Suprapubic skin (tissue), 4 donors: ENCODE measurements around the gene ZG16.

Experiments
- EP300 ChIP-seq: sonication (generic); formaldehyde crosslinking; IDR thresholded peaks from one replicate; pipeline ENCODE4 v1.6.1; 2017; ENCODE audit warnings: antibody characterized with exemption
- POLR2A ChIP-seq, 2 donors: fragments of 450-650 bp; IDR thresholded peaks; one replicate each; pipeline ENCODE4 v1.6.1; 2017; ENCODE audit warnings: antibody characterized with exemption in 2 of 2, mild to moderate bottlenecking in 2 of 2, moderate library complexity in 2 of 2
- POLR2AphosphoS5 ChIP-seq, 3 donors: sonication (generic); formaldehyde crosslinking; IDR thresholded peaks; one replicate each; pipeline ENCODE4 v1.6.1; 2017; ENCODE audit warnings: antibody characterized with exemption in 3 of 3
- TF ChIP-seq, protein P1 (sequence below), 2 donors: fragments of 200-600 bp in 1 of 2; fragments of 450-650 bp in 1 of 2; sonication (generic) in 1 of 2; IDR thresholded peaks; one replicate each; pipeline ENCODE4 v1.5.1; 2016 to 2019; ENCODE audit warnings: antibody characterized with exemption in 2 of 2, mild to moderate bottlenecking in 1 of 2, moderate library complexity in 1 of 2

DNA sequence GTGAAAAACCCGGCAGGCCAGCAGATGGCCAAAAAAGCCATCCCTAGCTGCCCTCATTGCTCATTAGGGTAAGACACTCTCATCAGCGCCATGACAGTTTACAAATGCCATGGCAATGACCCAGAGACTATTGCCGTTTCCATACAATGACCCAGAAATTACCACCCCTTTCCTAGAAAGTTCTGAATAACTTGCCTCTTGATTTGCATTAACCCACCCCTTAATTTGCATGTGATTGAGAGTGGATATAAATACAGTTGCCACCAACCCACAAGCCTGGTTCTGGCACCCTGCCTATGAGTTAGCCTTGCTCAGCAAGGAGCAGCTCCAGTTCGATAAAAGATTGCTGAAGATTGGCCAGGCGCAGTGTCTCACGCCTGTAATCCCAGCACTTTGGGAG is 16.2 kb upstream of the ZG16 start:
- TF ChIP-seq, protein P1, sequence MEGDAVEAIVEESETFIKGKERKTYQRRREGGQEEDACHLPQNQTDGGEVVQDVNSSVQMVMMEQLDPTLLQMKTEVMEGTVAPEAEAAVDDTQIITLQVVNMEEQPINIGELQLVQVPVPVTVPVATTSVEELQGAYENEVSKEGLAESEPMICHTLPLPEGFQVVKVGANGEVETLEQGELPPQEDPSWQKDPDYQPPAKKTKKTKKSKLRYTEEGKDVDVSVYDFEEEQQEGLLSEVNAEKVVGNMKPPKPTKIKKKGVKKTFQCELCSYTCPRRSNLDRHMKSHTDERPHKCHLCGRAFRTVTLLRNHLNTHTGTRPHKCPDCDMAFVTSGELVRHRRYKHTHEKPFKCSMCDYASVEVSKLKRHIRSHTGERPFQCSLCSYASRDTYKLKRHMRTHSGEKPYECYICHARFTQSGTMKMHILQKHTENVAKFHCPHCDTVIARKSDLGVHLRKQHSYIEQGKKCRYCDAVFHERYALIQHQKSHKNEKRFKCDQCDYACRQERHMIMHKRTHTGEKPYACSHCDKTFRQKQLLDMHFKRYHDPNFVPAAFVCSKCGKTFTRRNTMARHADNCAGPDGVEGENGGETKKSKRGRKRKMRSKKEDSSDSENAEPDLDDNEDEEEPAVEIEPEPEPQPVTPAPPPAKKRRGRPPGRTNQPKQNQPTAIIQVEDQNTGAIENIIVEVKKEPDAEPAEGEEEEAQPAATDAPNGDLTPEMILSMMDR (IDR thresholded peaks at IDR 0.05), result no peak
- no peak for TF ChIP-seq POLR2A (IDR thresholded peaks at IDR 0.05)
- TF ChIP-seq POLR2AphosphoS5 (IDR thresholded peaks at IDR 0.05), result no peak
- TF ChIP-seq EP300, result no peak
